GM13976 (cell line): ENCODE measurements around the gene KIF16B.

Experiments
- DNase-seq: peaks from one replicate; pipeline ENCODE4 v3.0.0; 2012; ENCODE audit warnings: low spot score
- in situ Hi-C: fragments of 300-500 bp; cut with MboI; formaldehyde crosslinking; loops from one replicate; pipeline ENCODE4 v1.12.0; 2022; ENCODE audit warnings: low sequenced_read_pairs, mixed read lengths, inconsistent platforms; ENCODE audit not compliant: unreplicated experiment
- TF ChIP-seq, protein P1 (sequence below): IDR thresholded peaks from 2 replicates; pipeline ENCODE4 v1.5.1; 2012; ENCODE audit warnings: borderline replicate concordance, mild to moderate bottlenecking; ENCODE audit not compliant: insufficient read depth; ENCODE audit errors: extremely low read depth, missing control alignments, control extremely low read depth

KIF16B gene

DNA sequence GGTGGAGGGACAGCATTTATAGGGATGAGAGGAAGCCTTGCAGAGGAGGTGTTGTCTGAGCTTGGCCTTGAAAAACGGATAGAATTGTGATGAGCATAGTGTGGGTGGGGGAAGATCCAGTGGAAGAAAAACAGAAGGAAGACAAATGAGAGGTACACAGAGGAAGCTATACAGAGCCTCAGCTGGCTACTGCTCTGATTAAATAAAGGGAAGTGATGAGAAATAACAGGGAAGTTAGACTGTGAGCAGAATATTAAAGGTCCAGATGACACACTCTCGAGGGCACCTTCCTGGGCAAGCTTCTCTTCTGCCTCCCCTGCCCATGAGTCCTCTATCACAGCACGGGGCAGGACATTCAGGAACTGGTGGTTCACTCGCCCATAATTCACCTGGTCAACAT lies 182.3 kb downstream of the KIF16B start:
- TF ChIP-seq, protein P1, sequence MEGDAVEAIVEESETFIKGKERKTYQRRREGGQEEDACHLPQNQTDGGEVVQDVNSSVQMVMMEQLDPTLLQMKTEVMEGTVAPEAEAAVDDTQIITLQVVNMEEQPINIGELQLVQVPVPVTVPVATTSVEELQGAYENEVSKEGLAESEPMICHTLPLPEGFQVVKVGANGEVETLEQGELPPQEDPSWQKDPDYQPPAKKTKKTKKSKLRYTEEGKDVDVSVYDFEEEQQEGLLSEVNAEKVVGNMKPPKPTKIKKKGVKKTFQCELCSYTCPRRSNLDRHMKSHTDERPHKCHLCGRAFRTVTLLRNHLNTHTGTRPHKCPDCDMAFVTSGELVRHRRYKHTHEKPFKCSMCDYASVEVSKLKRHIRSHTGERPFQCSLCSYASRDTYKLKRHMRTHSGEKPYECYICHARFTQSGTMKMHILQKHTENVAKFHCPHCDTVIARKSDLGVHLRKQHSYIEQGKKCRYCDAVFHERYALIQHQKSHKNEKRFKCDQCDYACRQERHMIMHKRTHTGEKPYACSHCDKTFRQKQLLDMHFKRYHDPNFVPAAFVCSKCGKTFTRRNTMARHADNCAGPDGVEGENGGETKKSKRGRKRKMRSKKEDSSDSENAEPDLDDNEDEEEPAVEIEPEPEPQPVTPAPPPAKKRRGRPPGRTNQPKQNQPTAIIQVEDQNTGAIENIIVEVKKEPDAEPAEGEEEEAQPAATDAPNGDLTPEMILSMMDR, result no peak
- in situ Hi-C loops, result no loop called here
- no peak for DNase-seq

DNA sequence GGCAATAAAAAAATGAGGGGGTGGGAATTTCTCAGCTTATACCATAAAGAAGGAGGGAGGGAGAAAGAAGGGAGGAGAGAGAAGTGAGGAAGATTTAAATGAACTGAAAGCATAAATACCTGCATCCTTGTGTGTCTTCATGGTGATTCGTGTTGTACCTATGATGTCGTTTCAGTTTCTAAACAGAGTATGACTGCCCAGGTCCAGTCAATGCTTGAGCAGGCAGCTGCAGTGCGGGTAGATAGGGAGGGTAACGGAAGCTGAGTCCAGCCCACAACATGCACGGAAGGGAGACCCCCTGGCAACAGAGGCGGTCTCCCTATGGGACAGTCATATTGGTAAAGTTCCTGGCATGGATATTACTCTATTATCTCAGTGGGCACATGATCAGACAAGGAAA lies 184.5 kb downstream of the KIF16B start:
- no peak for DNase-seq
- in situ Hi-C loops, result no loop called here
- TF ChIP-seq, protein P1, result no peak

DNA sequence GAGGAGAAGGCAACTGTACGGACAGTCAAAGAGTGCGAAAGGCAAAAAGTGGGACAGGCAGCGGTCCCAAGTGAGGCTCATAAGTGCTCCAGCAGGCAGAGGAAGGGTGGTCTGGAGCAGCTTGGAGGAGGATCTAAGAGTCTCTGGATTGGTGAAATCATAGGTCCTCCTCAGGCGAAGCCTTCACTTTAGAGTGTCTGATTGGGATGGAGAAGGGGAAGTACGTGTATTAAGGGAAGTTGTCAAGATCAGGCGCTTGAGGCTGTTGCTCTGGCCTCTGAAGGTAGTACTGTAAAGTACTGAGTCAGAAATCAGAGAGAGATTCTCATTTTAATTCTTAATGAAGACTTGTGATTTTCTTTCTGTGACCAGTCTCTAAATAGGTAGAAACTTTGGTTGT lies 185.6 kb downstream of the KIF16B start:
- DNase-seq, result no peak
- in situ Hi-C loops, result no loop called here
- TF ChIP-seq, protein P1, result no peak

DNA sequence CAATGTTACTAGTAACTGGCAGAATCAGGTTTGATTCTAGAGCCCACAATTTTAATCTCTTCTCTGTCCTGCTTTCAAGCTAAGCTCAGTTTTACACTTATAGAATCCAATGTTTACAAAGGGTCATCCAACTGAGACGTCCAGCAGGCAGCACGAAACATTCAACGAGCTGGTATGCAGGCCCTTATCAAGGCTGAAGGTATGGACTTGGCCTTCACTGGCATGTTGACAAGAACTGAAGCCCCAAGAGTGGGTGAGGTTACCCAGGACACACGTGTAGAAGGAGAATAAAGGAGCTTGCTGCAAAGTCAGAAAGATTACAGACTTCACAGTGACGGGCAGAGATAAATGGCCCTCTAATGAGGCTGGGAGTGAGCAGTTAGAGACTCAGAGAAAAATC lies 187.4 kb downstream of the KIF16B start:
- TF ChIP-seq, protein P1, result no peak
- no peak for DNase-seq
- in situ Hi-C loops, result no loop called here

DNA sequence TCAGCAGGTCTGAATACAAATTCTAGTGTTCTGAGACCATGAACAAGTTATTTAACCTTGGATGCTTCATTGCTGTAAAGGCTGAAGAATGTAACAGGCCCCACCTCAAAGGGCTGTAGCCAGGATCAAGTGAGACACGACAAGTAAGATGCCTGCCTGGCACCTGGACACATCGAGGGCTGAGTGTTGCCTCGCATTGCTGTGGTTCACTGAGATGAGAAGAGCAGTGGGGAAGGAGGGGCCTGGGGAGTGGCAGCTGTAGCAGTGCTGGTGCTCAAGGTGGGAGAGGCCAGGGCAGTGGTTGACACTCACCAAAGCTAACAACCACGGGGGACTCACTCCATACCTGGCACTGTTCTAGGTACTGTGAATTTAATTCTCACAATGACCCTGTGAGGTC lies 187.8 kb downstream of the KIF16B start:
- TF ChIP-seq, protein P1, result no peak
- in situ Hi-C loops, result no loop called here

DNA sequence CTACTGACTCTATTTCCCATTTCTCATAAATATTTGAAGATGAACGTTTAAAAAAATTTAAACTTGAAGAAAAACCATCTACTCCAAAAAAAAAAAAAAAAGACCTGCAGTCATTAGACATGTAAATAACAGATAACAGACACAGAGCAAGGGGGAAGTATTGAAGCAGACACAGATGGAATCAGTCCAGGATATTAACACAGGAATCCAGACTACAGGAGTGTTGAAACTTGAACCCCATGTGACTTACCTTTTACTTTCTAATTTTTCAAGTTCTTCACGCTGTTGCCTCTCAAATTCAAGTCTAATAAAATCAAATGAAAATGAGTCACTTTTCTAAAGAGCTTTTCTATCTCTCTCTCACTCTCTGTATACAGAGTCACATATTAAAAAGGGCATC lies 191.8 kb downstream of the KIF16B start:
- in situ Hi-C loops, result no loop called here
- DNase-seq, result no peak
- TF ChIP-seq, protein P1, result no peak

More for the DNA sequence above, 187.8 kb downstream of the KIF16B start:
- no peak for DNase-seq
